ENCODE results near the gene SNED1.

Gene SNED1

GRCh38 chr2:240993446-240994170, 4.8 kb upstream of the SNED1 start:
- H3K4me3 ChIP-seq (ENCODE audit: low read length) = no peak overlapping the region
- H3K9ac ChIP-seq (ENCODE audit: low read length) = no peak overlapping the region
- peaks cover 5% of the 10 kb centered on the region for H3K27me3 ChIP-seq (ENCODE audit: control insufficient read depth, insufficient read depth, low read length)
- peaks cover 45% of the 10 kb centered on the region for H3K4me1 ChIP-seq (ENCODE audit: control insufficient read depth, insufficient read depth, low read length)
- no peaks in the 10 kb centered on the region for H3K36me3 ChIP-seq (ENCODE audit: control insufficient read depth, insufficient read depth, low read length)
- no peaks in the 10 kb centered on the region for H3K9me3 ChIP-seq (ENCODE audit: control insufficient read depth, low read length)

- H3K9ac ChIP-seq (ENCODE audit: low read length) = no peak overlapping the region
- no peaks in the 10 kb centered on the region for H3K36me3 ChIP-seq (ENCODE audit: control insufficient read depth, insufficient read depth, low read length)
- H3K9me3 ChIP-seq (ENCODE audit: control insufficient read depth, low read length) = no peaks in the 10 kb centered on the region
- H3K4me1 ChIP-seq (ENCODE audit: control insufficient read depth, insufficient read depth, low read length) = peaks cover 45% of the 10 kb centered on the region
- H3K4me3 ChIP-seq (ENCODE audit: low read length) = no peak overlapping the region
- peaks cover 6% of the 10 kb centered on the region for H3K27me3 ChIP-seq (ENCODE audit: control insufficient read depth, insufficient read depth, low read length)
Observed at GRCh38 chr2:240994171-240994896, 4.1 kb upstream of the SNED1 start.

GRCh38 chr2:240995041-240996021, 3.1 kb upstream of the SNED1 start:
- Histone ChIP-seq H3K9me3 (ENCODE audit: control insufficient read depth, low read length) (no peaks in the 10 kb centered on the region), H3K4me3 (ENCODE audit: low read length) (no peak overlapping the region), H3K27me3 (ENCODE audit: control insufficient read depth, insufficient read depth, low read length) (peaks cover 15% of the 10 kb centered on the region), H3K4me1 (ENCODE audit: control insufficient read depth, insufficient read depth, low read length) (peaks cover 38% of the 10 kb centered on the region), H3K9ac (ENCODE audit: low read length) (no peak overlapping the region), H3K36me3 (ENCODE audit: control insufficient read depth, insufficient read depth, low read length) (no peaks in the 10 kb centered on the region)

- H3K4me3 ChIP-seq (ENCODE audit: low read length) = no peak overlapping the region
- H3K9ac ChIP-seq (ENCODE audit: low read length) = no peak overlapping the region
- H3K9me3 ChIP-seq (ENCODE audit: control insufficient read depth, low read length) = no peaks in the 10 kb centered on the region
- H3K36me3 ChIP-seq (ENCODE audit: control insufficient read depth, insufficient read depth, low read length) = no peaks in the 10 kb centered on the region
- H3K27me3 ChIP-seq (ENCODE audit: control insufficient read depth, insufficient read depth, low read length) = peaks cover 19% of the 10 kb centered on the region
- H3K4me1 ChIP-seq (ENCODE audit: control insufficient read depth, insufficient read depth, low read length) = peaks cover 28% of the 10 kb centered on the region
Observed at GRCh38 chr2:240996161-240996833, 2.1 kb upstream of the SNED1 start.

GRCh38 chr2:240996834-240997140, 1.6 kb upstream of the SNED1 start:
- H3K9me3 ChIP-seq (ENCODE audit: control insufficient read depth, low read length) = no peaks in the 10 kb centered on the region
- H3K4me3 ChIP-seq (ENCODE audit: low read length) = no peak overlapping the region
- peaks cover 19% of the 10 kb centered on the region for H3K27me3 ChIP-seq (ENCODE audit: control insufficient read depth, insufficient read depth, low read length)
- H3K4me1 ChIP-seq (ENCODE audit: control insufficient read depth, insufficient read depth, low read length) = peaks cover 23% of the 10 kb centered on the region
- H3K36me3 ChIP-seq (ENCODE audit: control insufficient read depth, insufficient read depth, low read length) = no peaks in the 10 kb centered on the region
- no peak overlapping the region for H3K9ac ChIP-seq (ENCODE audit: low read length)

GRCh38 chr2:240997141-240997855, 1.1 kb upstream of the SNED1 start:
- Histone ChIP-seq H3K36me3 (ENCODE audit: control insufficient read depth, insufficient read depth, low read length) (no peaks in the 10 kb centered on the region), H3K4me3 (ENCODE audit: low read length) (peak overlapping the region; percentile 46), H3K4me1 (ENCODE audit: control insufficient read depth, insufficient read depth, low read length) (peaks cover 18% of the 10 kb centered on the region), H3K27me3 (ENCODE audit: control insufficient read depth, insufficient read depth, low read length) (peaks cover 19% of the 10 kb centered on the region), H3K9me3 (ENCODE audit: control insufficient read depth, low read length) (no peaks in the 10 kb centered on the region), H3K9ac (ENCODE audit: low read length) (peak overlapping the region; percentile 59)

- no peak overlapping the region for H3K9ac ChIP-seq (ENCODE audit: low read length)
Observed at GRCh38 chr2:240998706-240998994, 232 bp downstream of the SNED1 start.

GRCh38 chr2:240998995-240999791, 775 bp downstream of the SNED1 start:
- Histone ChIP-seq H3K9ac (ENCODE audit: low read length) (peak overlapping the region; percentile 8), H3K9me3 (ENCODE audit: control insufficient read depth, low read length) (no peaks in the 10 kb centered on the region), H3K36me3 (ENCODE audit: control insufficient read depth, insufficient read depth, low read length) (no peaks in the 10 kb centered on the region), H3K4me1 (ENCODE audit: control insufficient read depth, insufficient read depth, low read length) (peaks cover 15% of the 10 kb centered on the region), H3K4me3 (ENCODE audit: low read length) (no peak overlapping the region), H3K27me3 (ENCODE audit: control insufficient read depth, insufficient read depth, low read length) (peaks cover 19% of the 10 kb centered on the region)

More at GRCh38 chr2:240998706-240998994, 232 bp downstream of the SNED1 start:
- Histone ChIP-seq H3K27me3 (ENCODE audit: control insufficient read depth, insufficient read depth, low read length) (peaks cover 19% of the 10 kb centered on the region), H3K36me3 (ENCODE audit: control insufficient read depth, insufficient read depth, low read length) (no peaks in the 10 kb centered on the region), H3K9me3 (ENCODE audit: control insufficient read depth, low read length) (no peaks in the 10 kb centered on the region), H3K4me3 (ENCODE audit: low read length) (no peak overlapping the region), H3K4me1 (ENCODE audit: control insufficient read depth, insufficient read depth, low read length) (peaks cover 15% of the 10 kb centered on the region)

- no peaks in the 10 kb centered on the region for H3K9me3 ChIP-seq (ENCODE audit: control insufficient read depth, low read length)
Observed at GRCh38 chr2:240999873-241000541, 1.6 kb downstream of the SNED1 start.

GRCh38 chr2:241000831-241001321, 2.5 kb downstream of the SNED1 start:
- no peak overlapping the region for H3K9ac ChIP-seq (ENCODE audit: low read length)
- H3K36me3 ChIP-seq (ENCODE audit: control insufficient read depth, insufficient read depth, low read length) = no peaks in the 10 kb centered on the region
- no peaks in the 10 kb centered on the region for H3K9me3 ChIP-seq (ENCODE audit: control insufficient read depth, low read length)
- peaks cover 19% of the 10 kb centered on the region for H3K27me3 ChIP-seq (ENCODE audit: control insufficient read depth, insufficient read depth, low read length)
- peaks cover 11% of the 10 kb centered on the region for H3K4me1 ChIP-seq (ENCODE audit: control insufficient read depth, insufficient read depth, low read length)
- no peak overlapping the region for H3K4me3 ChIP-seq (ENCODE audit: low read length)

More at GRCh38 chr2:240999873-241000541, 1.6 kb downstream of the SNED1 start:
- Histone ChIP-seq H3K4me1 (ENCODE audit: control insufficient read depth, insufficient read depth, low read length) (peaks cover 12% of the 10 kb centered on the region), H3K27me3 (ENCODE audit: control insufficient read depth, insufficient read depth, low read length) (peaks cover 19% of the 10 kb centered on the region), H3K9ac (ENCODE audit: low read length) (peak overlapping the region; percentile 5), H3K36me3 (ENCODE audit: control insufficient read depth, insufficient read depth, low read length) (no peaks in the 10 kb centered on the region), H3K4me3 (ENCODE audit: low read length) (no peak overlapping the region)
